Liver (tissue), 9 donors: ENCODE results near the gene CMTR2. TPM values are rescaled to one million over a fixed set of nuclear protein-coding genes. Genes with fewer than 3 reads are reported as not detected.

Experiments
- DNase-seq: peaks from one replicate; pipeline ENCODE4 v3.0.0-alpha.2; 2017; ENCODE audit warnings: low spot score
- H3K27ac ChIP-seq, 2 donors: one replicate each; pipeline ENCODE4 v1.7.0; 2013; ENCODE audit warnings: inconsistent platforms in 2 of 2, low read length in 2 of 2, control low read depth in 1 of 2, low read depth in 1 of 2, mild to moderate bottlenecking in 1 of 2
- H3K27me3 ChIP-seq, 4 donors: one replicate each; pipeline versions ENCODE4 v1.6.1 to v1.7.0; 2013; ENCODE audit warnings: low read length in 3 of 4, inconsistent platforms in 1 of 4, mild to moderate bottlenecking in 1 of 4, moderate library complexity in 1 of 4; ENCODE audit not compliant: control insufficient read depth in 4 of 4, insufficient read depth in 4 of 4
- H3K36me3 ChIP-seq, 4 donors: one replicate each; pipeline versions ENCODE4 v1.6.1 to v1.7.0; 2013; ENCODE audit warnings: low read length in 3 of 4, mild to moderate bottlenecking in 3 of 4, low read depth in 1 of 4, moderate library complexity in 1 of 4; ENCODE audit not compliant: control insufficient read depth in 4 of 4, insufficient read depth in 3 of 4
- H3K4me1 ChIP-seq, 4 donors: one replicate each; pipeline versions ENCODE4 v1.6.1 to v1.7.0; 2013; ENCODE audit warnings: low read length in 3 of 4, mild to moderate bottlenecking in 3 of 4, moderate library complexity in 1 of 4; ENCODE audit not compliant: control insufficient read depth in 4 of 4, insufficient read depth in 4 of 4
- H3K4me3 ChIP-seq, 3 donors: one replicate each; pipeline versions ENCODE4 v1.6.1 to v1.7.0; 2013; ENCODE audit warnings: low read length in 3 of 3, control low read depth in 1 of 3, low read depth in 1 of 3, mild to moderate bottlenecking in 1 of 3
- H3K9ac ChIP-seq, 2 donors: one replicate each; pipeline ENCODE4 v1.7.0; 2013; ENCODE audit warnings: low read length in 2 of 2, mild to moderate bottlenecking in 2 of 2, moderate library complexity in 2 of 2, control low read depth in 1 of 2, low read depth in 1 of 2
- H3K9me3 ChIP-seq, 4 donors: one replicate each; pipeline versions ENCODE4 v1.6.1 to v1.7.0; 2013; ENCODE audit warnings: low read length in 3 of 4; ENCODE audit not compliant: control insufficient read depth in 4 of 4
- EGR1 ChIP-seq, 2 donors: IDR thresholded peaks; 2 replicates each; pipeline ENCODE4 v1.6.1; 2016 to 2018; ENCODE audit warnings: antibody characterized with exemption in 2 of 2, low read depth in 2 of 2
- FOXA1 ChIP-seq: IDR thresholded peaks from 2 replicates; pipeline ENCODE4 v1.6.1; 2016; ENCODE audit warnings: antibody characterized with exemption
- FOXA2 ChIP-seq: IDR thresholded peaks from 2 replicates; pipeline ENCODE4 v1.6.1; 2016; ENCODE audit warnings: antibody characterized with exemption
- GABPA ChIP-seq, 2 donors: IDR thresholded peaks in 1 of 2; conservative IDR thresholded peaks in 1 of 2; 2 replicates each; pipeline ENCODE4 v1.6.1; 2016; ENCODE audit warnings: antibody characterized with exemption in 2 of 2, mild to moderate bottlenecking in 1 of 2, moderate library complexity in 1 of 2
- HNF4A ChIP-seq, 2 donors: conservative IDR thresholded peaks; 2 replicates each; pipeline ENCODE4 v1.6.1; 2016; ENCODE audit warnings: antibody characterized with exemption in 2 of 2, mild to moderate bottlenecking in 2 of 2
- HNF4G ChIP-seq: IDR thresholded peaks from 2 replicates; pipeline ENCODE4 v1.6.1; 2016; ENCODE audit warnings: antibody characterized with exemption
- JUND ChIP-seq, 2 donors: IDR thresholded peaks; 2 replicates each; pipeline ENCODE4 v1.6.1; 2016; ENCODE audit warnings: antibody characterized with exemption in 2 of 2
- NR2F2 ChIP-seq: IDR thresholded peaks from 2 replicates; pipeline ENCODE4 v1.6.1; 2016; ENCODE audit warnings: antibody characterized with exemption
- RAD21 ChIP-seq, 2 donors: IDR thresholded peaks; 2 replicates each; pipeline ENCODE4 v1.6.1; 2016; ENCODE audit warnings: antibody characterized with exemption in 2 of 2, mild to moderate bottlenecking in 2 of 2
- RXRA ChIP-seq, 2 donors: IDR thresholded peaks; 2 replicates each; pipeline ENCODE4 v1.6.1; 2017 to 2018; ENCODE audit warnings: antibody characterized with exemption in 2 of 2, mild to moderate bottlenecking in 1 of 2
- SP1 ChIP-seq: IDR thresholded peaks from 2 replicates; pipeline ENCODE4 v1.6.1; 2018; ENCODE audit warnings: antibody characterized with exemption, mild to moderate bottlenecking
- TAF1 ChIP-seq: conservative IDR thresholded peaks from 2 replicates; pipeline ENCODE4 v1.6.1; 2016; ENCODE audit warnings: antibody characterized with exemption, mild to moderate bottlenecking
- YY1 ChIP-seq: IDR thresholded peaks from 2 replicates; pipeline ENCODE4 v1.6.1; 2016; ENCODE audit warnings: antibody characterized with exemption, mild to moderate bottlenecking
- WGBS: extraction: QIAGEN DNeasy Blood & Tissue Kit; methylation state at CpG from one replicate; pipeline ENCODE4 v1.1.7; 2013; 5-methylcytosine and 5-hydroxymethylcytosine counted together
- polyA plus RNA-seq, 2 donors: library from polyadenylated mRNA; stranded (reverse) in 1 of 2; unstranded in 1 of 2; fragments of 200-250 nt in 1 of 2; fragments of >200 nt in 1 of 2; fragmentation: Nextera tagmentation in 1 of 2; extraction: Ambion mirVana in 1 of 2; gene quantifications; one replicate each; pipeline versions ENCODE4 v1.2.1 to v1.2.3, GENCODE V29; 2013 to 2015
- total RNA-seq, 2 donors: library from RNA; depleted of rRNA; stranded (reverse); fragments of >200 nt; gene quantifications; one replicate each; pipeline ENCODE4 v1.2.3, GENCODE V29; 2014
- TF ChIP-seq, protein P1 (sequence below): IDR thresholded peaks from 2 replicates; pipeline ENCODE4 v1.6.1; 2016; ENCODE audit warnings: antibody characterized with exemption
- TF ChIP-seq, protein P2 (sequence below): IDR thresholded peaks from 2 replicates; pipeline ENCODE4 v1.6.1; 2016; ENCODE audit warnings: antibody characterized with exemption, mild to moderate bottlenecking
- TF ChIP-seq, protein P3 (sequence below): IDR thresholded peaks from 2 replicates; pipeline ENCODE4 v1.6.1; 2016; ENCODE audit warnings: antibody characterized with exemption
- TF ChIP-seq, protein P4 (sequence below): IDR thresholded peaks from 2 replicates; pipeline ENCODE4 v1.6.1; 2016; ENCODE audit warnings: antibody characterized with exemption
- donor health status: healthy.
- donor health status: healthy.
- donor health status: healthy.
- donor health status: healthy.
- donor health status: healthy.

The CMTR2 gene
- total and polyA plus RNA-seq, 4 donors, result 6.8 to 28.0 (median 15.0) TPM

DNA sequence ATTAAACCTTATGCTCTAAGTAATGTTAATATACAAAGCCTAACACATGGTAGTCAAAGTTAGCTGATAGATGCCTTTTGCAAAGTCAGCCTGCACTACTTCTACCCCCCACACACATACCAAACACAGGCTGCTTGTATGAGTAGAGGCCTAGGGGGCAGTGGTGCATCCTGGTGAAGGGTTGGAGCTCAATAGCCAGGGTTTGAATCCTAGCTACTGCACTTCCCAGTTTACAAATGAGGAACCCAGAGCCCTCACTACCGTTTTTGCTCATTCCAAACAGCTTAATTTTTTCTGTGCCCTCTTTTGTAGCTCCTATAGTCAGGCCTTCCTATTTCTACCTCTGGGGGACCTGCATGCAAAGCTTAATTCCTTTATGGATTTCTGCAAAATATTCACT, 39.8 kb downstream of the CMTR2 start:
- Histone ChIP-seq H3K9me3 (no peaks in the 10 kb centered on the region), H3K4me1 (no peaks in the 10 kb centered on the region), H3K27ac (no peak overlapping the region), H3K36me3 (no peaks in the 10 kb centered on the region), H3K4me3 (no peak overlapping the region), H3K27me3 (no peaks in the 10 kb centered on the region), H3K9ac (no peak overlapping the region)
- TF ChIP-seq EGR1 (IDR thresholded peaks at IDR 0.05; ENCODE audit: low read depth in 2 of 2), result no peak
- no peak for TF ChIP-seq SP1
- no peak for DNase-seq
- WGBS, result 38% methylated on average over 1 of the region's 1 CpG

DNA sequence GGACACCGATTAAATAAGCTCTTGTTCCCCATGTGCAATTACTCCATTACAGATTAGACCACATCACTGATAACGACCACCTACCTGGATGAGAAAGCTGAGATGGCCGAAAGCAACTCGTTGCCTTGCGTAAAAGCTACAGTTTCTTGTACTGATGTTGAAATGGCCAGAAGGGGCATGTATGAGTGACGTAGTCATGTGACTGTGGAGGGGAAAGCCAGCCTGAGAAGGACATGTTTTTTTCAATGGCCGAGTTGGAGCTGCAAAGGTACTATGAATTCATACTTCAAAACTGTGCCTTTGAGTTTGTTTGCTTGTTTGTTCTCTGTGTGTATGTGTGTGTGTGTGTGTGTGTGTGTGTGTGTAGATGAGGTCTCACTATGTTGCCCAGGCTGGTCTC, 41.7 kb downstream of the CMTR2 start:
- Histone ChIP-seq H3K27me3 (no peaks in the 10 kb centered on the region), H3K9ac (no peak overlapping the region), H3K4me1 (no peaks in the 10 kb centered on the region), H3K27ac (no peak overlapping the region), H3K9me3 (no peaks in the 10 kb centered on the region), H3K36me3 (no peaks in the 10 kb centered on the region), H3K4me3 (no peak overlapping the region)
- TF ChIP-seq HNF4A (conservative IDR thresholded peaks at IDR 0.05) (no peak), JUND (IDR thresholded peaks at IDR 0.05) (no peak), RXRA (IDR thresholded peaks at IDR 0.05) (no peak), YY1 (no peak), FOXA2 (no peak), SP1 (no peak), GABPA (IDR thresholded peaks at IDR 0.05 in 1 of 2, conservative IDR thresholded peaks at IDR 0.05 in 1 of 2) (no peak), RAD21 (IDR thresholded peaks at IDR 0.05) (no peak)
- TF ChIP-seq, protein P1, sequence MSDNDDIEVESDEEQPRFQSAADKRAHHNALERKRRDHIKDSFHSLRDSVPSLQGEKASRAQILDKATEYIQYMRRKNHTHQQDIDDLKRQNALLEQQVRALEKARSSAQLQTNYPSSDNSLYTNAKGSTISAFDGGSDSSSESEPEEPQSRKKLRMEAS, result no peak
- TF ChIP-seq, protein P2, sequence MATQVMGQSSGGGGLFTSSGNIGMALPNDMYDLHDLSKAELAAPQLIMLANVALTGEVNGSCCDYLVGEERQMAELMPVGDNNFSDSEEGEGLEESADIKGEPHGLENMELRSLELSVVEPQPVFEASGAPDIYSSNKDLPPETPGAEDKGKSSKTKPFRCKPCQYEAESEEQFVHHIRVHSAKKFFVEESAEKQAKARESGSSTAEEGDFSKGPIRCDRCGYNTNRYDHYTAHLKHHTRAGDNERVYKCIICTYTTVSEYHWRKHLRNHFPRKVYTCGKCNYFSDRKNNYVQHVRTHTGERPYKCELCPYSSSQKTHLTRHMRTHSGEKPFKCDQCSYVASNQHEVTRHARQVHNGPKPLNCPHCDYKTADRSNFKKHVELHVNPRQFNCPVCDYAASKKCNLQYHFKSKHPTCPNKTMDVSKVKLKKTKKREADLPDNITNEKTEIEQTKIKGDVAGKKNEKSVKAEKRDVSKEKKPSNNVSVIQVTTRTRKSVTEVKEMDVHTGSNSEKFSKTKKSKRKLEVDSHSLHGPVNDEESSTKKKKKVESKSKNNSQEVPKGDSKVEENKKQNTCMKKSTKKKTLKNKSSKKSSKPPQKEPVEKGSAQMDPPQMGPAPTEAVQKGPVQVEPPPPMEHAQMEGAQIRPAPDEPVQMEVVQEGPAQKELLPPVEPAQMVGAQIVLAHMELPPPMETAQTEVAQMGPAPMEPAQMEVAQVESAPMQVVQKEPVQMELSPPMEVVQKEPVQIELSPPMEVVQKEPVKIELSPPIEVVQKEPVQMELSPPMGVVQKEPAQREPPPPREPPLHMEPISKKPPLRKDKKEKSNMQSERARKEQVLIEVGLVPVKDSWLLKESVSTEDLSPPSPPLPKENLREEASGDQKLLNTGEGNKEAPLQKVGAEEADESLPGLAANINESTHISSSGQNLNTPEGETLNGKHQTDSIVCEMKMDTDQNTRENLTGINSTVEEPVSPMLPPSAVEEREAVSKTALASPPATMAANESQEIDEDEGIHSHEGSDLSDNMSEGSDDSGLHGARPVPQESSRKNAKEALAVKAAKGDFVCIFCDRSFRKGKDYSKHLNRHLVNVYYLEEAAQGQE, result no peak
- WGBS, result 89% methylated on average over 7 of the region's 7 CpGs
- DNase-seq, result no peak

DNA sequence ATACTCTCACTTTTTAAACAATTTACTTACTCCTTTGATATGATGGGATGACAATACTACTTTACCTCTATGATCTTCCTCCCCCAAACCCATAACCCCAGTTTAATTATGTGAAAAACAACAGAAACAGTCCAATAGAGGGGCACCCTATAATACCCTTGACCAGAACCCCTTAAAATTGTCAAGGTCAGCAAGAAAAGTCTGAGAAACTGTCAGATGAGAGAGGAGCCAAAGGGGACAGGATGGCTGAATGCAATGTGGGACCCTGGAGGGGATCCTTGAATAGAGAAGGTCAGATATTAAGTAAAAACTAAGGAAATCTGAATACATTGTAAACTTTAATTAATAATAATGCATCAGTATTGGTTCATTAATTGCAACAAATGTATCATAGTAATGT, 42.9 kb downstream of the CMTR2 start:
- Histone ChIP-seq H3K4me1 (no peaks in the 10 kb centered on the region), H3K36me3 (no peaks in the 10 kb centered on the region), H3K9me3 (no peaks in the 10 kb centered on the region), H3K27ac (no peak overlapping the region), H3K9ac (no peak overlapping the region), H3K4me3 (no peak overlapping the region), H3K27me3 (no peaks in the 10 kb centered on the region)
- TF ChIP-seq EGR1 (IDR thresholded peaks at IDR 0.05; ENCODE audit: low read depth in 2 of 2) (no peak), SP1 (no peak), GABPA (IDR thresholded peaks at IDR 0.05 in 1 of 2, conservative IDR thresholded peaks at IDR 0.05 in 1 of 2) (no peak), JUND (IDR thresholded peaks at IDR 0.05) (no peak), TAF1 (no peak), HNF4G (no peak), RAD21 (IDR thresholded peaks at IDR 0.05) (no peak), FOXA1 (no peak), NR2F2 (no peak), RXRA (IDR thresholded peaks at IDR 0.05) (no peak), FOXA2 (no peak)
- TF ChIP-seq, protein P3, sequence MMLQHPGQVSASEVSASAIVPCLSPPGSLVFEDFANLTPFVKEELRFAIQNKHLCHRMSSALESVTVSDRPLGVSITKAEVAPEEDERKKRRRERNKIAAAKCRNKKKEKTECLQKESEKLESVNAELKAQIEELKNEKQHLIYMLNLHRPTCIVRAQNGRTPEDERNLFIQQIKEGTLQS, result no peak
- TF ChIP-seq, protein P1, result no peak
- TF ChIP-seq, protein P4, sequence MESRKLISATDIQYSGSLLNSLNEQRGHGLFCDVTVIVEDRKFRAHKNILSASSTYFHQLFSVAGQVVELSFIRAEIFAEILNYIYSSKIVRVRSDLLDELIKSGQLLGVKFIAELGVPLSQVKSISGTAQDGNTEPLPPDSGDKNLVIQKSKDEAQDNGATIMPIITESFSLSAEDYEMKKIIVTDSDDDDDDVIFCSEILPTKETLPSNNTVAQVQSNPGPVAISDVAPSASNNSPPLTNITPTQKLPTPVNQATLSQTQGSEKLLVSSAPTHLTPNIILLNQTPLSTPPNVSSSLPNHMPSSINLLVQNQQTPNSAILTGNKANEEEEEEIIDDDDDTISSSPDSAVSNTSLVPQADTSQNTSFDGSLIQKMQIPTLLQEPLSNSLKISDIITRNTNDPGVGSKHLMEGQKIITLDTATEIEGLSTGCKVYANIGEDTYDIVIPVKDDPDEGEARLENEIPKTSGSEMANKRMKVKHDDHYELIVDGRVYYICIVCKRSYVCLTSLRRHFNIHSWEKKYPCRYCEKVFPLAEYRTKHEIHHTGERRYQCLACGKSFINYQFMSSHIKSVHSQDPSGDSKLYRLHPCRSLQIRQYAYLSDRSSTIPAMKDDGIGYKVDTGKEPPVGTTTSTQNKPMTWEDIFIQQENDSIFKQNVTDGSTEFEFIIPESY, result no peak
- TF ChIP-seq, protein P2, result no peak
- DNase-seq, result no peak
